Germinal center (tissue), 1 donor: Measurements from ENCODE around the gene SRSF6.
"Not testable (repeated sequence)": the region's sequence is repeated elsewhere in the genome, so short reads cannot be mapped to it uniquely, and the experiment has no call there.

ENCODE experiments used
- DNase-seq: peaks from one replicate; pipeline ENCODE4 v3.0.0; 2012; ENCODE audit warnings: mixed read lengths, low spot score

SRSF6 gene

DNA sequence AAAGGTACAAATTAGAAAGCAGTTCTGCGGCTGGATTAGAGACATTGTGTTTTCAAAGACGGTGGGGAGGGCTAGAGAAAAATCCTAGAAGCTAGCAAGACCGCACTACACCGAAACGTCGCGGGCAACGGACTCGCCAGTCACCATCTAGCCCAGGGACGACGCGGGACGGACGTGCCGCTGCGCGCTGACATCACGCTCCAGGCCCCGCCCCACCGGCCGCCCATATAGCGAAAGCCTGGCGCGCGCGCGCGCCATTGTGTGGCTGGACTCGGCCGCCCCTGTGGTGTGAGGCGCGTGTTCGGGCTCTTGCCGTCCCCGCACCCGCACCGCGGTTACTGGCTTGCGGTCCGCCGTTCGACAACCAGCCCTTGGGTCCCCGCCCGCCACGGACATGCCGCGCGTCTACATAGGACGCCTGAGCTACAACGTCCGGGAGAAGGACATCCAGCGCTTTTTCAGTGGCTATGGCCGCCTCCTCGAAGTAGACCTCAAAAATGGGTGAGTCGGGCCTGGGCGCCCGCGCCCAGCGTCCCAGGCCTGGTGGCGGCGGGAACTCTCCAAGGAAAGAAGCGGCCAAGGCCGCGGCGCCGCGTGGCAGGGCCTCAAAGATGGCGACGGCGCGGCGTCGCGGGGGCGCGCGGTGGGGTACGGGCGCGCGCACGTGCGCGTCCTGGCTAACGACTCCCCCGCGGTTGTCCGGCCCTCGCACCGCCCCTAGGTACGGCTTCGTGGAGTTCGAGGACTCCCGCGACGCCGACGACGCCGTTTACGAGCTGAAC is at the start of gene SRSF6:
Gene SRSF6, plus strand, starts transcription at position 257 of the 782 bp plus-strand sequence. Its CDS starts 138 bp downstream, at position 395.
- peak; percentile 91 for DNase-seq

DNA sequence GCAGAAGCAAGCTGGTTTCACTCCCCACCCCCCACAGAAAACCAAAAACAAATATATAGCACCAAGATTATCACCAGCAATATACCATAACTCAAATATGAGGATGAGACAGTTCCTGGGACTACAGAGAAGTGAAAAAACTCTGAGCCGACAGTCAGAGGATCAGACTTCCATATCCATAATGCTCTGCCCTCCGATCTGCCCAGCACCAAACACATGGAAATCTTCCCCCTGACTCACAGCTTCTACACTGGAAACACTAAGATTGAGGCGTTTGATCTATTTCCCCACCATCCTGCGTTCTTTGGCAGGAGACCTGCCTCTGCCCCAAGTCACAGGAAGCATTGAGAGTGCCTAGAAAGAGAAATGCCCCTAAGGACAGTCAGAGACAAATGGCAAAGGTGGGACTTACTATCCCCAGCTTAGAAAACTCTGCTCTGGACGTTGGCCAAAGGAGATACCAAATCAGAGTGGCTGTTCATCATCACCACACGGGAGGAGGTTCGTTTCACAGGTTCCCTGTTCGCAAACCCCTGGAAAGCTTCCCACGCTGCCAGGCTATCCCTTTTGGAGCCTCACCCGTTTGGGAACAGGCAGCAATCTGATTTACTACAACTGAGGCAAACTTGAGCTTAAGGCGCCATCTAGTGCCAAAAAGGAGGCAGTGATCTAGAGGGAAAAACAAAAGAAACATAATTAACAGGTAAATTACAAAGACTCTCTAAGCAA is 48.7 kb upstream of the SRSF6 start:
- DNase-seq: no peak

DNA sequence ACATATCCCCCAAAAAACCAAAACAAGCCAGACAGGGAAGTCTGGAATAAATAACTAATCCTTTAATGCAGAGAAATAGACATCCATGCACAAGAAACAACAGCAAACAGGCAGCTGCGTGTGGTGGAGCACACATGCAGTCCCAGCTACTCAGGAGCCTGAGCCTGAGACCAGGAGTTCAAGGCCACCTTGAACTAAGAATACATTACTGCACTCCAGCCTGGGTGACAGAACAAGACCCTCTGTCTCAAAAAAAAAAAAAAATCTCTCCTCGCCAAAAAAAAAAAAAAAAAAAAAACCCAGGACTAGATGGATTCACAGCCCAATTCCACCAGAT is 48.2 kb upstream of the SRSF6 start:
- DNase-seq: no peak

DNA sequence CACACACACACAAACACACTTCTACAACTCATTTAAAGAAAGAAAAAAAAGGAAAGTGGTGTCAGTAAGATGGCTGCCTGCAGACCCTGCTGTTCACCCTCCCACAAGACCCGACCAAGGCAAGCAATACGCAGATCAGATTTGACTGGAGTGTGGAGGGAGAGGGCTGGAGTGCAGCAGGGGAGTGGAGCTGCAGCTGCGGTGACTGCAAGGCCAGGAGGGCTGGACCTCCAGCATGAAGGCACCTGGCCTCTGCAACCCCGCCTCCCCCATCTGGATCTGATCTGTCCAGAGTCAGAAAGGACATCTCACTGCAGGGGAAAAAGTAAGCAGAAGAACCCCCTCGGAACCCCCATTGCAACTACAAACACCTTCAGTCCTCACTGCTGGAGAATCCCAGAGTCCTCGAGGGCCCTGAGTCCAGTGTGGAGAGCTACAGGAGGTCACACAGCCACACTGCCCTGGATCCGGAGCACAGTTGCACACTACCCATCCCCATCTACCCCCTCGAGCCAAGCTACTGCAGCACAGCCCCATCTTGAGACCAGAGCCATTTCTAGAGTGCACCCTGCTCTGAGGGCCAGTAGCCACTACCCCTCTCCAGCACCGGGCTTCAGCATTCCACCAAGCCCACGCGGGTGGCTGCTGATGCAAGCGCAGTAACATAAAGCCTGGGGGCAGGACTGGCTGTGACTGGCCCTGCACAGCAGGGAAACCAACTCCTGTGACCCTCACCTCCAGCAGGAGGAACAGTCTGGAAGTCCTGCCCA is 41.9 kb upstream of the SRSF6 start:
- no peak for DNase-seq

DNA sequence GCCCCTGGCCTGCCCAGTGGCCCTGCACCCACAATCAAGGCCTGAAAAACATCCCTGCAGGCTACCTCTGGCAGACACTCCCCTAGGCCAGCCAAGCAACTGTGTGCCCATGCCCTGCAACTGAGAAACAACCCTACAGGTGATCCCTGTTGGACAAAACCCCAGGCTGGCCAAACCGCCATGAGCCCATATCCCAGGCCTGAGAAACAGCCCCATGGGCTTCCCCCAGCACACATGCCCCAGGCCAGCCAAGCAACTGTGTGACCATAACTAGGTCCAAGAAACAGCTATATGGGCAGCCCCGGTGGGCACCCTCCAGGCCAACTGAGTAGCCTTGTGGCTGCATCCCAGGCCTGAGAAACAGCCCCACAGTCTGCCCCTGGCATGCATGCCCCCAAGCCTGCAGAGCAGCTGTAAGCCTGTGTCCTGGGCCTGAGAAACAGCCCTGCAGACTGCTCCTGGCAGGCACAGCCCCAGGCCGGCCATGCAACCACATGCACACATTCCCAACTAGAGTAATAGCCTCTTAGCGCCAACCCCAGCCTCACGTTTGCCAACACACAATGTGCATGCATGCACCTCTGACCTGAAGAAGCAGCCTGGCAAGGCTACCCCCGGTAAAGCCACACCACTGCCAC is 41.0 kb upstream of the SRSF6 start:
- DNase-seq: no peak

DNA sequence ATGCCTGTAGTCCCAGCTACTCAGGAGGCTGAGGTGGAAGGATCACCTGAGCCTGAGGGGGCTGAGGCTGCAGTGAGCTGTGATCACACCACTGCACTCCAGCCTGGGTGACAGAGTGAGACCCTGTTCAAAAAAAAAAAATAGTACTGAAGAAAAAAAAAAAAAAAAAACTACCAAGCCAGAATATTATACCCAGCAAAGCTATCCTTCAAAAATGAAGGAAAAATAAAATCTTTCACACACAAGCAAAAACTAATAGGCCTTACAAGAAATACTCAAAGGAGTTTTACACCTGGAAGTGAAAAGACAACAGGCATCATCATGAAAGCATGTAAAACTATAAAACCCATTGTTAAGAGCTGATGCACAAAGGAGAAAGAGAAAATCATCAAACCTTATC is 37.5 kb upstream of the SRSF6 start:
- no peak for DNase-seq

DNA sequence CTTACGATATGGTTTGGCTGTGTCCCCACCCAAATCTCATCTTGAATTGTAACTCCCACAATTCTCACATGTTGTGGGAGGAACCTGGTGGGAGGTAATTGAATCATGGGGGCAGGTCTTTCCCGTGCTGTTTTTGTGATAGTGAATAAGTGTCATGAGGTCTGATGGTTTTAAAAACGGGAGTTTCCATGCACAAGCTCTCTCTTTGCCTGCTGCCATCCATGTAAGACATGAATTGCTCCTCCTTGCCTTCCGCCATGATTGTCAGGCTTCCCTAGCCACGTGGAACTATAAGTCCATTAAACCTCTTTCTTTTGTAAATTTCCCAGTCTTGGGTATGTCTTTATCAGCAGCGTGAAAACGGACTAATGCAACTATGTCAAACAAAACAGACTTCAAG is 36.8 kb upstream of the SRSF6 start:
- not testable (repeated sequence) for DNase-seq

DNA sequence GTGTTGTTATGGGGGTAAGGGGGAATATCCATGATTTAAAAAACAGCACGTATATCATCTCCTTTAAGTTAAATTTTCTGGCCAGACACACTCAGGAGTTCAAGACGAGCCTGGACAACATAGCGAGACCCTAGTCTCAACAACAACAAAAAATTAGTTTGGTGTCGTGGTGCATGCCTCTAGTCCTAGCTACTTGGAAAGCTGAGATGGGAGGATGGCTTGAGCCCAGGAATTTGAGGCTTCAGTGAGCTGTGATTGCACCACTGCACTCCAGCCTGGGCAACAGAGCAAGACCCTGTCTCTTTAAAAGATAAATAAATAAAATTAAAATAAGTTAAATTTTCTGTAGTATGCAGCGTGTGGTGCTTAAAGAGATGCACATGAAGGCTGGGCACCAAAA is 31.5 kb upstream of the SRSF6 start:
- DNase-seq: no peak

DNA sequence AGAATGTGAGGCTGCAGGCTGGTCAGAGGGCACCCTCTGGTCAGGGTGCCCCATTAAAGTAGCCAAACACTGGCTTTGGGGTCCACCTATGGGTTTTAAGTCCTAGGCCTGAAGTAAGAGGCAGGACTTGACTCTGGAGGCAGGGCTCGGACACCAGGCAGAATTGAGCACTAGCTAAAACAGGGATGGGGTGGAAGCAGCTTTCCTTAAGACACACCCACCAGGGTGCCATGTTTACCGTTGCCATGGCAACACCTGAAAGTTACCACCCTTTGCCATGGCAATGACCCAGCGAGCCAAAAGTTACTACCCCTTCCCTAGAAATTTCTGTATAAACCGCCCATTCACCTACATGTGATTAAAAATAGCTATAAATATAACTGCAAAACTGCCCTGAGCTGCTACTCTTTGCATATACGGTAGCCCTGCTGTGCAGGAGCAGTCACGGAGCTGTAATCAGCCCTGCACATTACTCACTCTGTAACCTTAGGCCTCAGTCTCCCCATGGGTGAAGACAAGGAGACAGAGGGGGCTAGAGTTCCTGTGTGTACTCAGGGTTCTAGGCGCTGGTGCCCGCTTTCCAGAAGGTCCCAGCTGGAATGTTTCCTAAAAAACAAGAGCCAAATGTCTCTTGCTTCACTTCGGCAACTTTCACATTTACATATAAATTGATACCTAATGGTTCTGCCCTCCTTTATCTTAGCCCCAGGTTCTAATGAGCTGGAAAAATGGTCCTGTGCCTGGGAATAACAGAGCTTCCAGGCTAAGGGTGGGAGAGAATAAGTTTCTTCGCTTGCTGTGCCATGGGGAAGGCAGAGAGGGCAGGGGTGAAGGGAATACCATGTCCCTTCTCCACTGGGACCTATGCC is 27.2 kb upstream of the SRSF6 start:
- DNase-seq: no peak

DNA sequence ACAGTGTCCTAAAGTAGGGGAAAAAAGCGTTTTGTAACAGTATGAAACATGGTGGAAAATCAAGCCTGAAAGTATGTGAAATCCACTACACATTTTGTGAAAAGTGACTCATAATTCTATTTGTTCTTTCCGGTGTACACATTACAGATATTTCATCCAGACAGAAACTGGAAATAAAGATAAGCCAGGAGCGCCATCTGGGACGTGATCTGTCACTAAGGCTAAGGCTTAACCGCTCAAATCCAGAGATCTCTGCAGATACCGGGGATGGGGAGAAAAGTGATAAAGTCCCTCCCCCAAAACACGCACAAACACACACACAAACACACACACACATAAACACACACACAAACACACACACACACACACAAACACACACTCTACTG is 26.6 kb upstream of the SRSF6 start:
- no peak for DNase-seq

DNA sequence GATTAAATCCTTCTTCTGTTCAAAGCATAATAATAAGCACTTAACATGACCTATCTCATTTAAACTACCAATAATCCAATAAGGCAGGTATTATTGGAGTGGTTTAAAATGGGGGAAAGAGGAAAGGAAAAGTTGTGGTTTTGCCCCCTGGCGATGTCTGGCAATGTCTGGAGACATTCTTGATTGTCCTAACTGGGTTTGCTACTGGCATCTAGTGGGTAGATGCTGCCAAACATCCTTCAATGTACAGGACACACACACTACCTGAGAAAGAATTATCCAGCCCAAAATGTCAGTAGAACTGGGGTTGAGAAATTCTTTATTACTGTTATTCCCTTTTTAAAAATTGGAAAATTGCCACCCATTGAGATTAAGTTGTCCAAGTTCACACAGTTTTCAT is 25.2 kb upstream of the SRSF6 start:
- DNase-seq: no peak

DNA sequence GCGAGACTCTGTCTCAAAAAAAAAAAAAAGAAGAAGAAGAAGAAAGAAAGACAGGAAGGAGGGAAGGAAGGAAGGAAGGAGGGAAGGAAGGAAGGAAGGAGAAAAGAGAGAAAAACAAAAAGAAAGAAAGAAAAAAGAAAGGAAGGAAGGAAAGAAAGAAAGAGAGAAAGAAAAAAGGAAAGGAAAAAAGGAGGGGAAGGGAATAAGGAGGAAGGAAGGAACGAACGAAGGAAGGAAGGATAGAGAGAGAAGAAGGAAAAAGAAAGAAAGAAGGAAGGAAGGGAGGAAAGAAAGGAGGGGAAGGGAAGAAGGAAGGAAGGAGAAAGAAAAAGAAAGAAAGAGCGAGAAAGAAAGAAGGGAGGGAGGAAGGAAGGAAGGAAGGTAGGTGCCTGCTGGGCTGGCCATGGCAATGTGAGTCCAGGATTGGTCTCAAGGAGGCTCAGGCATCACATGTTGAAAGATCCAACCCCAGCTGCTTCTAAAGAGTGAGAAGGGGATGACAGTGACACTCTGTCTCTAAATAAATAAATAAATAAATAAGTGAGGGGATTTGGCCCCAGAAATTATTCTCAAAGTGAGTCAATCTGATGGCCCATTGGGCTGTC is 24.3 kb upstream of the SRSF6 start:
- DNase-seq: no peak

DNA sequence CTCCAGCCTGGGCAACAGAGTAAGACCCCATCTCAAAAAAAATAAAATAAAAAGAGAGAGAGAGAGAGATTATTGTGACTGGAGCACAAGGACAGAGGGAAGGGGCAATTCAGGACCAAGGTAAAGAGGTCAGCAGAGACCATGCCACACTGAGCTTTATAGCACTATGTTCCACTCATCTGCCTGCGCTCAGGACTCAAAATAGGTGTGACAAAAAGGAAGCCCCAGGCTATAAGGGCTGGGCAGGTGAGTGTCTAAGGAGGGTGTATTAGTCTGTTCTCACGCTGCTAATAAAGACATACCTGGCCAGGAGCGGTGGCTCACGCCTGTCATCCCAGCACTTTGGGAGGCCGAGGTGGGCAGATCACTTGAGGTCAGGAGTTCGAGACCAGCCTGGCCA is 23.1 kb upstream of the SRSF6 start:
- no peak for DNase-seq

DNA sequence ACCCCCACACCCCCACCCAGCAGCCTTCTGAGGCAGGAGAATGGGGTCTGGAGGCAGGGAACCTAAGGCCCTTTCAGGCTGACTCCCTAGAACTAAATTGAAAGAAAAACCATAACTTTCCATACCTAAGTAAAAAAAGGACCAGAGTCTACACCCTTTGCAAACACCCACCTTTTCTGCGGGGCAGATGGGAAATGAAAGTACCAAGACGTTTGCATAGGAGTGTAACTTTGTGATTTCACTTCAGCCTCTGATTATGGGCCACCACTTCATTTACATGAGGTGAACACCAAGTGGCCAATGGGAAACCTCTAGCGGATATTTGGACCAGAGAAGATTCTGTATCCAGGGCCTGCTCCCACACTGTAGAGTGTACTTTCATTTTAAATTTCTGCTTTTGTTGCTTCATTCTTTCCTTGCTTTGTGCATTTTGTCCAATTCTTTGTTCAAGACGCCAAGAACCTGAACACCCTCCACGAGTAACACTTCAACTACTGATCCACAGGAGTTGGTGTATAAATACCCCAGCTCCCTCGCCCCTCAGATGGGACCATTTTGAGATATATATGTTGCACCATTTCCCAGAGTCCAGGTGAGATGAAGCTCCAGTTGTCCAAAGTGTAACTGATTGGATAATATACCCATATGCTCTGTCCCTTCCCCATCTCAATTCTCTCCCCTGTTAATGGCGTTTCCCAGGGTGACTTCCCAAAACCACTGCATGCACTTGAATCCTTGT is 18.9 kb upstream of the SRSF6 start:
- peak; percentile 41 for DNase-seq

DNA sequence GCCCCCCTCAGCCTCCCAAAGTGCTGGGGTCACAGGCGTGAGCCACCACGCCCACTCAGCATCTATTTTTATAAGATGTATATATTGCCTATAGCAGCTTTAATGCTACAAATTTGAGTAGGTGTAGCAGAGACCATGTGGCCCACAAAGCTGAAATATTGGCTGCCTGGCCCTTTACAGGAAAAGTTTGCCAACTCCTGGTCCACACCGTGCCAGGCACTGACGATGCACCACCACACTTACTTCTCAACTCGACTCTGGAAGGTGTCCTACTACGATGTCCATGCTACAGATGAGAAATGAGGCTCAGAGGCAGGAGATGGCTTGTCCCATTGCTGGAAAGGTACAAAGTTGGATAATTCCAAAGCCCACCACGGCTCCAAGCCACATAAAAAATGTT is 17.2 kb upstream of the SRSF6 start:
- DNase-seq: no peak

DNA sequence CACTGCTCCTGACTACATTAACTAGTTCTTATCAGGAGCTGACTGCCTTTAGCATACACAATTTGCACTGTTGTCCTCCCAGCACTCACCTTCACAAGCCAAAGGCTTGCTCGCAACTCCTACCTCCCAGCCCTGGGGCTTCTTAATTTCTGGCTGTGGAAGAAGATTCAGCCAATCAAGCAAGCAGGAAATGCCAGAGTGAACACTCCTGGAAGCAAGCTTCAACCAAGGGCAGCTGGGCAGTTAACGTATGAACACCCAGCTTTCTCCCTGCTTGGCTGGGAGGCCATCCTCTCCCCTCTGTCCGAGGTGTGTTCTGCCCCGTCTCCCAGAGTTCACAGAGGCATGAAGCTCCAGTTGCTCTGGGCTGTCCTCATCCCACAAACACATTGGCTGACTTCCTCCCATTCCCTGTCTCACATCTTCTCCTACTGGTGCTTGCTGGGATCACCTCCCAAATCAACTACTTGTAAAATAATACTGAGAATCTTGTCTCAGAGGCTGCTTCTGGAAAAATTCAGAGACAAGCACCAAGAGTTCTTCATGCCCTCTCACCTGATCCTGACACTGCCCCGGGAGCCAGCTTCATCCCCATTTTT is 15.3 kb upstream of the SRSF6 start:
- DNase-seq: no peak

DNA sequence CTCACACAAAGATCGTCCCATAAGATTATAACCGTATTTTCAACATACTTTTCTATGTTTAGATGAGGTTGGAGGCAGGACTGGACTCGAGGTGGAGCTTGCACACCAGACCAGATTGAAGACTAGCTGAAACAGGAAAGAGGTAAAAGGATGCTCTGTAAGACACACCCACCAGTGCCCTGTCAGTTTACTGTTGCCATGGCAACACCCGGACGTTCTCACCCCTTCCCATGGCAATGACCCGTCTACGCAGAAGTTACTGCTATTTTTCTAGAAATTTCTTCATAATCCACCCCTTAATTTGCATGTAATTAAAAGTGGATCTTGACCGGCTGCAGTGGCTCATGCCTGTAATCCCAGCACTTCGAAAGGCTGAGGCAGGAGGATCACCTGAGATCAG is 13.6 kb upstream of the SRSF6 start:
- DNase-seq: no peak

DNA sequence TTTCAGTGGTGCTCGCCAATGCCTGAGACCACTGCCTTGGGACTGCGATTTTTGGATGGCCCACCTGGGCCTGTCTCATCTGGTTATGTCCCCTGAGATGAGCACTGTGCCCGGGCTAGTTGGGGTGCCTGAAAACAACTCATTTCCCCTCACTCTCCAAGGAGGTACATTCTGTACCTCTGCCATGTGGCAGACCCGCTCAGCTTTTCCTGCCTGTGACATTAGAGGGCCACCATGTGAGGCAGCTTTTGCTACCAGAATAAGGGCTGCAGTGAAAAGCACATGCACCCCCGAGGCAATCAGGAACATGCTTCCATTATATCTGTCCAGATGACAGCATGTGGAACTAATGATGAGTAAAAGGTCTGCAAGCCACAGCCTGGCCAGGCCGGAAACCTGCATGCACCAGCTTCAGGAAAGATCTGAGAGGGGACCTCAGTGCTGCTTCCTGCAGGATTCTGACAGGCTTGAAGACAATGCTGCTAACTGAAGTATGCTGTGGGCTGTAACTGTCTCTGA is 11.3 kb upstream of the SRSF6 start:
- DNase-seq: no peak

DNA sequence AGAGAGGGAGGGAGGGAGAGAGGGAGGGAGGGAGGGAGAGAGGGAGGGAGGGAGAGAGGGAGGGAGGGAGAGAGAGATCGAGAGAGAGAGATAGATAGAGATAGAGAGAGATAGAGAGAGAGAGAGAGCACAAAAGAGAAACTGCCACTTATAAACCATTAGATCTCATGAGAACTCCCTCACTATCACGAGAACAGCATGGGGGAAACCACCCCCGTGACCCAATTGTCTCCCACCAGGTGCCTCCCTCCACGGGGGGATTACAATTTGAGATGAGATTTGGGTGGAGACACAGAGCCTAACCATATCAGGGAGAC is 9.3 kb upstream of the SRSF6 start:
- DNase-seq: not testable (repeated sequence)
